Testis (tissue), 2 donors: ENCODE measurements around the gene MOB1A.

Experiments used
- POLR2A ChIP-seq: fragments of 450-650 bp; IDR thresholded peaks from one replicate; pipeline ENCODE4 v1.6.1; 2017; ENCODE audit warnings: antibody characterized with exemption, mild to moderate bottlenecking, moderate library complexity
- TF ChIP-seq, protein P1 (sequence below), 3 experiments: fragments of 450-650 bp in 2 of 3; fragments of 200-600 bp in 1 of 3; sonication (generic) in 1 of 3; IDR thresholded peaks; one replicate each; pipeline ENCODE4 v1.5.1; 2016 to 2019; ENCODE audit warnings: antibody characterized with exemption in 3 of 3, mild to moderate bottlenecking in 2 of 3, moderate library complexity in 1 of 3

DNA sequence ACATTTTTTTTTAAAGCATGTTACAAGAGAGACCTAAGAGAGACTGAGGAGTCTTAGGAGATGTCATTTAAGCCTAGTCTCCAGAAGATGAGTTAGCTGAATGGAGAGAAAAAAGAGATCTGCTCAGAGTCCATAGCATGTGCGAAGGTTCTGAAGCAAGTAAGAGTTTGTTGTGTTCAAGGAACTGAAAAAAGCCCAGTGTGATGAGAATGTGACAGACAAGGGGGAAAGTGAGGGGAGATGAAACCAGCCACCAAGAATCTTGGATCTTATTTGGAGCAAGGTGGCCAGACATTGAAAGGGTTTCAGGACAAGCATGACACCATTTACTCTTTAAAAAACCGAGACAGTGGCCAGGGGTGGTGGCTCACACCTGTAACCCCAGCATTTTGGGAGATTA, 5.2 kb upstream of the MOB1A start:
- TF ChIP-seq, protein P1, sequence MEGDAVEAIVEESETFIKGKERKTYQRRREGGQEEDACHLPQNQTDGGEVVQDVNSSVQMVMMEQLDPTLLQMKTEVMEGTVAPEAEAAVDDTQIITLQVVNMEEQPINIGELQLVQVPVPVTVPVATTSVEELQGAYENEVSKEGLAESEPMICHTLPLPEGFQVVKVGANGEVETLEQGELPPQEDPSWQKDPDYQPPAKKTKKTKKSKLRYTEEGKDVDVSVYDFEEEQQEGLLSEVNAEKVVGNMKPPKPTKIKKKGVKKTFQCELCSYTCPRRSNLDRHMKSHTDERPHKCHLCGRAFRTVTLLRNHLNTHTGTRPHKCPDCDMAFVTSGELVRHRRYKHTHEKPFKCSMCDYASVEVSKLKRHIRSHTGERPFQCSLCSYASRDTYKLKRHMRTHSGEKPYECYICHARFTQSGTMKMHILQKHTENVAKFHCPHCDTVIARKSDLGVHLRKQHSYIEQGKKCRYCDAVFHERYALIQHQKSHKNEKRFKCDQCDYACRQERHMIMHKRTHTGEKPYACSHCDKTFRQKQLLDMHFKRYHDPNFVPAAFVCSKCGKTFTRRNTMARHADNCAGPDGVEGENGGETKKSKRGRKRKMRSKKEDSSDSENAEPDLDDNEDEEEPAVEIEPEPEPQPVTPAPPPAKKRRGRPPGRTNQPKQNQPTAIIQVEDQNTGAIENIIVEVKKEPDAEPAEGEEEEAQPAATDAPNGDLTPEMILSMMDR (IDR thresholded peaks at IDR 0.05) = no peak
- TF ChIP-seq POLR2A = no peak
